ENCODE measurements around the gene FBRSL1. TPM values are rescaled to one million over a fixed set of nuclear protein-coding genes. Genes with fewer than 3 reads are reported as not detected.
A peak's percentile ranks its signal among the peaks of the same experiment; 100 is the strongest.

Gene FBRSL1
- total RNA-seq, 1 donor from 2014 or later: 58.6 TPM

DNA sequence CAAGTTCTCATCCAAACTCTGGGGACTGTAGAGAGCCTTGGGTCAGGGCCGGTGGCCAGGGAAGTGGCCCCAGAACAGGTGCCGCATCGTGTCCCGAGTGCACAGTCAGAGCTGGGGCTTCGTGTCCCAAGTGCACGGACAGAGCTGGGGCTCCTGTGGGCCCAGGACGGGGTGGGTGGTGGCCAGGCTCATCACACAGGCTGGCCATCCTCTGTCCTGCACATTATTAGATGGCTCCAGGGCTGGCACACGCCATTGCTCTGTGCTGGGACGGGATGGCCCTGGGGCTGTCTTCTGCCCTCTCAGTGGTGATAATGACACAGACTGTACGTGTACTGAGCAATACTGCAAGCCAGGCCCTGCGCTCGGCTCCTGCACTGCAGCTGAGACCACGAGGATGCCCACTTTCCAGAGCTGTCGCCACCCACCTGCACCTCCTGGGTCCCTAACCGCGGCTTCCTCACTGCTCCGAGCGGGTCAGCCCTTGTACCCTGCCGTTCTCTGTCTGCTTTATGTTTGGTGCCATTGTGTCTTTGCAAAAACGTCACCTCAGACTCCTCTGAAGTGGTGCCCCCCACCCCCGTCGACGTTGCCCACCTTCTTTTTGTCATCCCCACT lies 1.9 kb downstream of the FBRSL1 start:
- intact Hi-C loops (cut with DNase I): no loop called here
- no peak for DNase-seq

DNA sequence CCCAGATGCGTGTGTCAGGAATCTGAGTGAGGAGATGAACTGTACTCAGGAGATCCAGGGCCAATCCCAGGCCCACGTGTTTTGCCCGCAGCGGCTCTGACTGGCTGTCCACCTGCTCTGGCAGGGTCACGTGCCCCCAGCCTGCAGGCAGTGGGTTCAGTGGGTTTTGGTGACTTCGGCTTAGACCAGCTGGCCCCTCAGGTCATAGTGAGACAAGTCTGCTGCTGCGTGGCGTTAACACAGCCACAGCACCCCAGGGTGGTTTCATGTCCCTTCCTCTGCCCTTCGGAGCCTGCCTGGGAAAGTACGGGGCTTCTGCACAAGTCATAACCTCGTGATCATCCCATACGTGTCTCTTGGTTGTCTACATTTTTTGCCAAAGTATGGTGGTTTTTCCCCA lies 2.6 kb downstream of the FBRSL1 start:
- ATAC-seq (ENCODE audit: poor library complexity) (no peak), DNase-seq (no peak)
- intact Hi-C loops (cut with DNase I): no loop called here

More for the DNA sequence above, 1.9 kb downstream of the FBRSL1 start:
- no peak for ATAC-seq (ENCODE audit: poor library complexity)

DNA sequence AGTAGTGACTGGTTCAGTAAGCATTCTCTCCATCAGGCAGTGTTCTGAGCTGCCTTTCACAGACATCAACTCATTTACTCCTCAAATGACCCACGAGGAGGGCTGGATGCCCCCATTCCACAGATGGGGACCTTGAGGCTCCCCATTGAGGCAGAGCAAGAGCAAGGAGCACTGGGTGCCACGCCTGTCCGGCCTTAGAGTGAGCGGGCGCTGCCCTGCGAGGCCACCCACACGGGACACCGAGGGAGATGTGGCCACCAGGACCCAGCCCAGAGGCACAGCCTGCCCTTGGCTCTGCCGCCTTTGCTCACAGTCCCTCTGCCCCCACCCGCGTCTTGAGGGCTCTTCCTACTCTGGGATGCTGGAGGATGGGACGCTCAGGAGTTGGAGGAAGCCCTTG lies 3.0 kb downstream of the FBRSL1 start:
- no peak for DNase-seq
- intact Hi-C loops (cut with DNase I): no loop called here
- ATAC-seq (ENCODE audit: poor library complexity): no peak

DNA sequence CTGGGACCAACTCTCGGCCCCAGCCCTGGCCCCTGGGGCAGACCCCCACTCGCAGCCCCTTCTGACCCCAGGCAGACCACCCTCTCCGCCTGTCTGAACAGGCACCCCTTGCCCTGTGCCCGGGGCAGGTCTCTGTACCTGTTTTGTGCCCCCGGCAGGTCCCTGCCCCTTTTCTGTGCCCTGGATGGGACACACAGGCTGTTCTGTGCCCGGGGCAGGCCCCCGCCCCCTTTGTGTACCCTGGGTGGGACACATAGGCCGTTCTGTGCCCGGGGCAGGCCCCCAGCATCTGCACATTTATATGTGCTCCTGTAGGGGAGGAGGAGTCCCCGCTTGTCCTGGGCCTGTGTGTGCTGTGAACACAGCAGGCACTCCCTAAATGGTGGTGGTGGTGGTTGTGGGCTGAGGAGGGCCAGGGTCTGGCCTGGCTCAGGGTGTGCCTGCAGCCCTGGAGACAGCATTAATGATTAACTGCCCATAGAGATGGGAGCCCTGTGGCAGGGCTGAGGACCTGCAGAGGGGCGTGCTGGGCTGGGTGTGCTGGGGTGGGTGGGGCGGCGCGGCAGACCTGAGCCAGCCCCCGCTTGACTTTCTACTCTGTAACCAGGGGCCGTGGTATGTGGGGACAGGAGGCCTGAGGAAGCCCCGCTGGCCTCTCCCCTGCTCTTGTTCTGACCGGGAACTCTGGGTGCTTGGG lies 3.7 kb downstream of the FBRSL1 start:
- DNase-seq: no peak
- ATAC-seq (ENCODE audit: poor library complexity): no peak
- intact Hi-C loops (cut with DNase I): no loop called here

DNA sequence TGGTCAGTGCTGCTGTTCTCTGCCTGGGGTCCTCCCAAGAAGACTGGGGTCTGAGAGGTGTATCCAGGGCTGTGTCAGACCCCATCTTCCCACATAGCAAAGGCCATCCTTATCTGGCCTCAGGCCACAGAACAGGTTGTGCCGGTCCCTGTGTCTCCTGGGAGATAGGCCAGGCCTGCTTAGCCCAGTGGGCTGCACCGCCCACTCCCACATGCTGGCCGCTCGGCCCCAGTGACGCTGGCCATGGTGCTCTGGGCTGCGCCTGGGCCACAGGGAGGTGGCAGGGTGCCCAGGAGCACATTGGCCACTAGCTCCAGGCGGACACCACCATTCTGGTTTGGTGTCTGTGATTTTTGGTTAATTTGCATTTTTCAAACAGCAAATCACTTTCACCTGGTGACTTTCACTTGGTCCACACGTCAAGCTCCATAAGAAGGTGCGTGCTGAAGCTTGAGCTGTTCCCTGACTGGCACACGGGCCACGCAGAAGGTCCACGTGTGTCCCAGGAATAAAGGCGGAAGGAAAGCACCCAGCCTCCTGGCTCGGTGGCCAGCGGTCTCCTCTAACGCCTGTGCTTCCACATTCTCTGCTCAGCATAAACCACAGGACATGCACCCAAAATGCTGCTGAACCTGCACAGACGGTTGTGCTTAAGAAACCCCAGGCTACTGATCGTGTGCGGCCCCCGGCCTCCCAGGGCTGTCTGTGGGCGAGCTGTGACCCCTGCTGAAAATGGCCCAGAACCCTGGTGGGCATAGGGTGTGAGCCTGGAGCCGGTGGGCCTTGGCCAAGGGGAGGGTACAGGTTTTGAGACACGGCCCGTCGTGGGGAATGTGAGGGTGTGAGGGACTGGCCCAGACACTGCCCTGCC lies 4.6 kb downstream of the FBRSL1 start:
- DNase-seq (peak; percentile 66), ATAC-seq (ENCODE audit: poor library complexity) (peak; percentile 28)
- intact Hi-C loops (cut with DNase I): no loop called here

DNA sequence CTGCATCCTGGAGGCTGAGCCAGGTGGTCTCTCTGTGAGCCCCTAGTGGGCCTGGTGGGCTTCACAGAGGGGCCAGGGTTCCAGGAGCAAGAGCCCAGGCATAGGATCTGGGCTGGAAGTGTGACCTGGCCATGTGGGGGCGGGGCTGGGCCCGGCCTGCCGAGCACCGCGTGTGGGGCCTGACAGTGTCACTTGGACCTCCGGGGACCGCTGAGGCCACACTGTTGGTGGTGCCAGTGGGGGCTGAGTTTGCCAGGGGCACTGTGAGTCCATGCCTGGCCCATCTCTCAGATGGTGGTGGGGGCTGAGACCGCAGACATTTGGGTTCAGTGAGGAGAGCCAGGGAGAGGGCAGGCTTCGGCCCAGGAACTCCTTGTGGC lies 5.2 kb downstream of the FBRSL1 start:
- ATAC-seq (ENCODE audit: poor library complexity) (no peak), DNase-seq (no peak)
- intact Hi-C loops (cut with DNase I): no loop called here

DNA sequence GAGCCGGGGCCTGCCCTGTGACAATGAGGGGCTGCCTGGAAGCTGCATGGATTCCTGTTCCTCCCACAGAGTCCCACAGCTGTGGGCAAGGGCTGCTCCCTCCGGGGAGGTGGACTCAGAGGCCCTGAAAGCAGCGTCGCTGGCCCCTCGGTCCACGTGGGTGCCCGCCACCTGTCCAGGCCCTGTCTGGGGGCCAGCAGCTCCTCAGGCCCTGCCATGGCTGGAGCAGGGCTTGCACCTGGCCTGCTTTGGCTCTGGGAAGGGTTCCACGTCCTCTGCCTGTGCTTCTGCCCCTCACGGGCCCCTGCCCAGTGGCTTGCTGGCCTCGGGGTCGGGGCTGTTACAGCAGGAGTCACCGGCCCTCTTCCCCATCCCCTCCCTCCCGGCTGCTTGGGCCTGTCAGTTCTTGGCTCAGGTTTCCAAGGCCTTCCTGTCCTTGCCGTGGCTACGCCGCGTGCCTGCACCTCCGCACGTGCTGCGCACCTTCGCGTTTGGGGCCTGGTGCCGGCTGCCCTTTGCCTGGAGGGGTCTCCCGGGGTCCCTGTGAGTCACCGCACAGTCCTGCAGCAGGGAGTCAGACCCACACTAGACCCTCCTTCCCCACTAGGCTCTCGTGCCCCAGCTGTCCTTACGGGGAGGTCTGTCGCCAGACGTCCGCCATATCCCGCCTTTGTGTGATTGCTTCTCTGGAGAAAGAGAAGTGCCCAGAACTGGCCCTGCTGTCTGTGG lies 5.8 kb downstream of the FBRSL1 start:
- DNase-seq (no peak), ATAC-seq (ENCODE audit: poor library complexity) (no peak)
- intact Hi-C loops (cut with DNase I): no loop called here

DNA sequence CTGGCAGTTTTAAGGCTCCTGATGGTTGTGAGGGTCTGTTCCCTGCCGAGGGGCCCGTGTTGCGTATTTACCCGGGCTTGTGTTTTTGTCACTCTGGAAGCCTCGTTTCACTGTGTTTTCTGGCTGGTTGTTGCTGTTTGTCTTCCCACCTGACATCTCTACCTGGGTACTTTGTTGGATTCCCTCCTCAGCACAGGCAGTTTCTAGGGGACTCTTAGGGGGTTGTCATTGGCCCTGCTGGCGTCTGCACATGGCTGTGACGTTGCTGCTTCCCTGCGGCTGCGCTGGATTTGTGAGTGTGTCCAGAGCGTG lies 6.4 kb downstream of the FBRSL1 start:
- DNase-seq (no peak), ATAC-seq (ENCODE audit: poor library complexity) (no peak)
- intact Hi-C loops (cut with DNase I): no loop called here

DNA sequence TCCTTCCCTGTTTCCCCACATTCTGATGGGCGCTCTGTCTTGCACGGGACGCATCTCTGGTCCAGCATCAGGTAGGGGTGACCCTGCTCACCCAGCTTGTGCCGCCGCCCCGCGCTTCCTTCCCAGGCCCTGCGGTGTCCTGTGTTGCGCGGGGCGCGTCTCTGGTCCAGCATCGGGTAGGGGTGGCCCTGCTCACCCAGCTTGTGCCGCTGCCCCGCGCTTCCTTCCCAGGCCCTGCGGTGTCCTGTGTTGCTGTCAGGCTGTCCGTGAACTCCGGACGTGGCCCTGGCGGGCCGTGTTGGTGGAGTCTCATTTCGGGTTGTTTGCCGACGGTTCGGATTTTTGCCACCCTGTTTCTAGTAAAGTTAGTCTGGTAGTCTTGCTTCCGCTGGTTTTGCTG lies 6.8 kb downstream of the FBRSL1 start:
- intact Hi-C loops (cut with DNase I): no loop called here
- ATAC-seq (ENCODE audit: poor library complexity): no peak
- no peak for DNase-seq

DNA sequence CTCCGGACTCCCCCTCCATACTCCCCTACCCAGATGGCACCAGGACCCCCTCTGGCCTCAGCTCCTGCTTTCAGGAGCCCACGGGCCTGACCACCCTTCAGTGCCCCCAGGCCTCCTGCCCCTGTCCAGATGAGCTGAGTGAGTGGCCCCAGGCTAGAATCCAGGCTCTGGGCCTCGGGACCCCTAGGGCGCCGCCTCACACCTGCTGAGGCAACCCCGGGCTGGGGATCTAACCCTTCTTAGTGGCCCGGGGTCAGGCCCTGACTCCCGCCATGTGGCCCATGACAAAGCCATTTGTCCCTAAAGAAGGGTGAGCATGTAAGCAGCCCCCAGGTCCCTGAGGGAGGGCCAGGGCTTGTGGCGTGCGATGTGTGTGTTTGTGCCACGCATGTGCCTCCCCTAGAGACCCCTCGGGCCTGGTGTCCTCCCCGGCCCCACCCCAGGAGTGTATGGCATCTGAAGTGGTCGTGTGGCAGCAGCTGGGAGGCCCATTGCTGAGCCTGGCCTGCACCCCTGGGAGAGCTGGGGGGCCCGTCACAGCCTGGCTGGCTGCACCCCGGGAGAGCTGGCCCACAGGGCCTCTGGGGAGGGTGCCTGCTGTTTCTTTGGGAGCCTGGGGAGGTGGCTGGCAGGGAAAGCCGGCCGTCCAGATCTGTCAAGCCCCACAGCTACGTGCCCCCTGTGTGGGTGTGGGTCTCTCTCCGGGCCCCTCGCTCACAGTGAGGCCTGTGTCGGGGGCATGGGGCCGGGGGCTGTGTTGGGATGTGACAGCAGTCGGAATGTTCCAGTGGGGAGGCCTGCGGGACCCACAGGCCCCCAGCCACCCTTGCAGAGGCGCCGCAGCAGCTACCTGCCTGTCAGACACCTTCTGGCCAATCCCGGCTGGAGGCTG lies 7.8 kb downstream of the FBRSL1 start:
- intact Hi-C loops (cut with DNase I): no loop called here
- no peak for ATAC-seq (ENCODE audit: poor library complexity)
- DNase-seq: no peak

DNA sequence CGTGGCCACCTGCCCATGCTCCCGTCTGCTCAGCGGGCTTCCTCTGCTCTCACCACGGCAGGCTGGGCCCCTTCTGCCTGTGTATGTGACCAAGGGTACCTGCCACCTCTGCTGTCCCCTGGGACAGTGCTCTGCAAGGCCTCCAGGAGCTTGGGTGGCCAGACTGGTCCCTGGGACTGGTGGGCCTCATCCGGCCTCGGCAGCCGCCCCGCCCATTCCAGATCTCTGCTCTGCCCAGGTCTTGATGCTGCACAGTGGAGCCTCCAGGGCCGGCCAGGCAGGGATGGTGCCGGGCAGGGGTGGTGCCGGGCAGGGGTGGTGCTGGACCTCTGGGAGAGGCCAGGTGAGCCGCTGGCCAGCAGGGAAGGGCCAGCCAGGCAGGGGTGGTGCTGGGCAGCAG lies 9.0 kb downstream of the FBRSL1 start:
- DNase-seq: no peak
- ATAC-seq (ENCODE audit: poor library complexity): no peak
- intact Hi-C loops (cut with DNase I): no loop called here

DNA sequence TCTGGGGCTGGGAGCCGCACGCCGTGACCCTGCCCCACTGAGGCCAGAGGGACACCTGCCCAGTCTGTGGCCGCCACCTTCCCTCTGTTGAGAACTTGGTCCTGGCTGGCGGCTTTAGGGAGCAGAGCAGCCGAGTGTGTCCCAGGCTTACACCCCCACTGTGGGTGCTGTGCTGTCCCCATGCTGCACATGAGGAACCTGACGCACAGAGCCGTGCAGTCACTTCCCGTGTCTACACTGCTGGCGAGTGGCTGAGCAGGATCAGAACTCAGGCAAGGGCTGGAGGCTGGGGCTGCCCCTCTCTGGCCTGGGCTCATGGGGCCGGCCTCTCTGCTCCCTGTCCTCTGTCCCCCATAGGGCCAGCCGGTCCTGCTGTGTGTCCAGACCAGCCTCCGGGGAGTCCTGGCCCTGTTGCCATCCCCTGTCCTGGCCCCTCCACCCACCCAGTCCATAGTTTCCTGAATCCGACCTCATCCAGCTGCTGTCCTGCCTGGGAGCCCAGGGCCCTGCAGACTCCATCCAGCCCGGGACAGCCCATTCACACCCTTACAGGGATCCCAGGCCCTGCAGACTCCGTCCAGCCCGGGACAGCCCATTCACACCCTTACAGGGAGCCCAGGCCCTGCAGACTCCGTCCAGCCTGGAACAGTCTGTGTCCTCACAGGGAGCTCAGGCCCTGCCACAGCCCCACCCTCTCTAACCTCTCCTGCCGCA lies 10.3 kb downstream of the FBRSL1 start:
- intact Hi-C loops (cut with DNase I): no loop called here
- peak; percentile 6 for ATAC-seq (ENCODE audit: poor library complexity)
- DNase-seq: no peak

DNA sequence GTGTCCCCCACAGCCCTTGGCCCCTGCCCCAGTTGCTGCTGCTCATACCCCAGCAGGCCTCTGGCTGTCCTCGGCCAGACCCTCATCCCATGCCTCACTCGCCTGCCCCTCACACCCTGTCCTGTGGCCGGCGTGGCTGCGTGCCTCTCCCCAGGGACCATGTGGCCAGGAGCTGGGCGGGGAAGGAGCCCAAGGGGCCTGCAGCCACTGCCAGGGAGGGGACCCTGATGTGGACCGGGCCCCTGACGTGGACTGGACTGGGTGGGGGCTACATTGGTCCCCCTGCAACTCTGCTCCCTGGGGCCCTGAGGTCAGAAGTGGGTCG lies 10.9 kb downstream of the FBRSL1 start:
- ATAC-seq (ENCODE audit: poor library complexity): no peak
- no peak for DNase-seq
- intact Hi-C loops (cut with DNase I): no loop called here

DNA sequence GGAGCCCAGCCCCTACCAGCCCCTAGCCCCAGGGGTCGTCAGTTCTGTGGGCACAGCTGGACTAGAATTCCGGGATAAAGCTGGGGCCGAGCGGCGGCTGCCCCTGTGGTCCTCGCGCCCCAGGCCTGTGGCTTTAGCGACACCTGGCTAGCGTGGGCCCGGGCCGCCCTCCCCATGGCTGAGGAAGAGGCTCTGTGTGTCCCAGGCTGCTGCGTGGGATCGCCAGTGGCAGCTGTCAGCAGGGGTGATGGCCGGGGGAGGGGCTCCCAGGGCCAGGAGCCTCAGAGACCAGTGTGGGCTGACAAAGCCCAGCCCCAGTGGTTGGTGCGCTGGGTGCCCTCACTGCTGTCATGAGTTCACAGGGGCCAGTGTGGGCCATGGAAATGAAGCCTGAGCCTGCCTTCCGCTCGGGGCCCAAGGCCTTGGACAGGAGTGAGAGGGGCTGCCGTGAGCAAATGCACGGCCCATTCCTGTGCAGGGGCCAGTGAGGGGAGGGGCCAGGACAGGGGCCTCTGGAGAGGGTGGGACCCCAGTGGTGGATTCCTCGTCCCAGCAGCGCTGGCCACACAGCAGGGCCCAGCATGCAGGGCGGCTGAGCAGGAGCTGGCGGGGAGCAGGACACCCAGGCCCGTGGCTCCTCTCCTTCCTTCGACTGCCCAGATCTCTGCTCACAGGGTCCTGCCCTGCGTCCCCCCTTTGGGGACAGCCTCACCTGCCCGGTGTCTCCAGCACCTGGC lies 11.4 kb downstream of the FBRSL1 start:
- intact Hi-C loops (cut with DNase I): no loop called here
- no peak for ATAC-seq (ENCODE audit: poor library complexity)
- no peak for DNase-seq

DNA sequence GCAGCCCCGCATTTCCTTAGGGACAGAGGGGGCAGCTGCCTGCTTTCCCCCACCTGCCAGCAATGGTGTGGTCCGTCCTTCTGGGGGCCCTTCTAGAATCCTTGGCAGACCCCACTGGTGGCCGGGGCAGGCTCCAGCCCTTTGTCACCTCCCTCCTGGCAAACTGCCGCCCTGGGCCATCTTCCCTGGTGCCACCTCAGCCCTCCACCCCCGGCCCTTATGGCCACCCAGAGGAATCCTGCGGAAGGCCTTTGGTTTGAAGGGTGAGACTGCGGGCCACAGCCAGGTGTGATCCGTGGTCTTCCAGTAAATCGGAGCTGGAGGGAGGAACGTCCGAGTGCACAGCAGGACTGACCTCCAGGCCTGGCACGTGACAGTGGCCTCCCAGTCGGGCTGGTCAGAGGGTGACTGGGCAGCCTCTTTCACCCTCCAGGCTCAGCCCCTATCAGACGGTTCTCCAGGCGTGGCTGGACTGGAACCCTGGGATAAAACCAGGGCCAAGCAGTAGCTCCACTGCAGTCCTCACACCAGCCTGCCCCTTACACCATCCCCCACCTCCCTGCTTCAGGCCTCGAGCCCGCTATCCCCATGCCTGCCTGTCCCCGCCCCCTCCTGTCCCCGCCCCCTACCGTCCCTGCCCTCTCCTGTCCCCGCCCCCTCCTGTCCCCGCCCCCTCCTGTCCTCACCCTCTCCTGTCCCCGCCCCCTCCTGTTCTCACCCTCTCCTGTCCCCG lies 12.4 kb downstream of the FBRSL1 start:
- intact Hi-C loops (cut with DNase I): no loop called here
- no peak for DNase-seq
- no peak for ATAC-seq (ENCODE audit: poor library complexity)

DNA sequence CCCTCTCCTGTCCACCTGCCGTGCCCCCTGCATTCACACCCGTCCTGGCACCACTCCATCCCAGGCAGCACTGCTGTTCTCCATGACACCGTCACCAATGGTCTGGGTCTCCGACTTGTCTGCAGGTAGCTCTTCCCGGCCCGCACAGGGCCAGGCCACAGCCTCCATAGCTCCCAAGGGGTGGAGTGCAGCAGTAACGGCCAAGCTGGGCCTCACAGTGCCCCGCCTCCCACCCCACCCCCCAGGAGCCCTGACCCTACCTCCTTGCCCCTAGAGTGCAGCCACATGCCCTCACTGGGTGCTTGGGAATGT lies 12.9 kb downstream of the FBRSL1 start:
- intact Hi-C loops (cut with DNase I): no loop called here
- no peak for ATAC-seq (ENCODE audit: poor library complexity)
- DNase-seq: no peak

DNA sequence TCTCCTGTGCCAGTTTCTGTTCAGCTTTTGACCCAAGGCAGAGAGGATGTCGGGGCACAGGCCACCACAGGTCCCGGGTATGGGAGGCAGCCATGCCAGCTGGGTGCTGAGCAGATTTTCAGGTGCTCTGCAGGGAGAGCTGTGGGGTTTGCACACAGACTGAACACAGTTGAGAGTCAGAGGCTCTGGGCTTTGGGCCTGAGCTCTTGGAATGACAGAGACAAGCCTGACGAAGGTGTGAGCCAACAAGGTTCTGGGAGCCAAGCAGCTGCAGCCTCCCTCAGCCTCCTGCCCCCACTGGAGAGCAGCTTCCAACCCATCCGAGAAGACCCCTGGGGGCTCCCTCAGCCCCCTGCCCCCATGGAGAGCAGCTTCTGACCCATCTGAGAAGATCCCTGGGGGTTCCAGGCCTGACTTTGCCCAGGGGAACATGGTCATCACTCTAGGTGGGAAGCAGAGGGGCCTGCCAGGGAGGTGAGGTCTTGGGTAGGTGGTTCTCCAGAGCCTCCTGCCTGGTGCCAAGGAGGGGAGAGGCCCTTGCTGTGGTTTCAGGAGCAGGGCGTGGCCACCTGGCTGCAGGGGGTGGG lies 13.8 kb downstream of the FBRSL1 start:
- intact Hi-C loops (cut with DNase I): no loop called here

More for the DNA sequence above, 13.8 kb downstream of the FBRSL1 start:
- ATAC-seq (ENCODE audit: poor library complexity) (no peak), DNase-seq (no peak)
